LNCaP clone FGC (cell line): Measurements from ENCODE around the gene XKR8.

Source experiments
- DNase-seq: peaks from one replicate; pipeline ENCODE4 v3.0.0-alpha.2; 2011; ENCODE audit warnings: low read depth
- H3K4me3 ChIP-seq: 2 replicates; pipeline ENCODE4 v1.5.1; 2011; ENCODE audit warnings: mild to moderate bottlenecking, low read depth, low read length, control low read depth
- TF ChIP-seq, protein P1 (sequence below): IDR thresholded peaks from 2 replicates; pipeline ENCODE4 v1.5.1; 2012; ENCODE audit warnings: mild to moderate bottlenecking; ENCODE audit not compliant: control insufficient read depth, insufficient read depth; ENCODE audit errors: extremely low read depth

The XKR8 gene

DNA sequence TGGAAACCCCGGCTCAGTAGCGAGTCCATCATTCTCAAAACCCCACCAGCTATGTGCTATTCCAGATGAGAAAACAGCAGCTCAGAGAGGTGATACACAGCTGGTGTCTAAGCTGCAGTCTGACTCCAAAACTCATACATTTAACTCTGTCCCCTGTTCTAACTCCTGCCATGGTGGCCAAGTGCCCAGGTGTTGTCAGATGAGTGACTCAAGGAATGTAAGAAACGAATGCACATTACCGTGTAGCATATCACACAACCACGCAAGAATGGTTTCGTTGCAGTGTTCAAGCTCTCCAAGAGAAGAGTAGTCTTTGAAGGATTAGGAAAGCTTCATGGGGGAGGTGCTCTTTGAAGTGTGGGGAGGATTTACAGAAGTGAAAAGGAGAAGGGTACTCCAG lies 4.7 kb upstream of the XKR8 start:
- no peak for DNase-seq
- no peak overlapping the region for H3K4me3 ChIP-seq
- TF ChIP-seq, protein P1, sequence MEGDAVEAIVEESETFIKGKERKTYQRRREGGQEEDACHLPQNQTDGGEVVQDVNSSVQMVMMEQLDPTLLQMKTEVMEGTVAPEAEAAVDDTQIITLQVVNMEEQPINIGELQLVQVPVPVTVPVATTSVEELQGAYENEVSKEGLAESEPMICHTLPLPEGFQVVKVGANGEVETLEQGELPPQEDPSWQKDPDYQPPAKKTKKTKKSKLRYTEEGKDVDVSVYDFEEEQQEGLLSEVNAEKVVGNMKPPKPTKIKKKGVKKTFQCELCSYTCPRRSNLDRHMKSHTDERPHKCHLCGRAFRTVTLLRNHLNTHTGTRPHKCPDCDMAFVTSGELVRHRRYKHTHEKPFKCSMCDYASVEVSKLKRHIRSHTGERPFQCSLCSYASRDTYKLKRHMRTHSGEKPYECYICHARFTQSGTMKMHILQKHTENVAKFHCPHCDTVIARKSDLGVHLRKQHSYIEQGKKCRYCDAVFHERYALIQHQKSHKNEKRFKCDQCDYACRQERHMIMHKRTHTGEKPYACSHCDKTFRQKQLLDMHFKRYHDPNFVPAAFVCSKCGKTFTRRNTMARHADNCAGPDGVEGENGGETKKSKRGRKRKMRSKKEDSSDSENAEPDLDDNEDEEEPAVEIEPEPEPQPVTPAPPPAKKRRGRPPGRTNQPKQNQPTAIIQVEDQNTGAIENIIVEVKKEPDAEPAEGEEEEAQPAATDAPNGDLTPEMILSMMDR = no peak

DNA sequence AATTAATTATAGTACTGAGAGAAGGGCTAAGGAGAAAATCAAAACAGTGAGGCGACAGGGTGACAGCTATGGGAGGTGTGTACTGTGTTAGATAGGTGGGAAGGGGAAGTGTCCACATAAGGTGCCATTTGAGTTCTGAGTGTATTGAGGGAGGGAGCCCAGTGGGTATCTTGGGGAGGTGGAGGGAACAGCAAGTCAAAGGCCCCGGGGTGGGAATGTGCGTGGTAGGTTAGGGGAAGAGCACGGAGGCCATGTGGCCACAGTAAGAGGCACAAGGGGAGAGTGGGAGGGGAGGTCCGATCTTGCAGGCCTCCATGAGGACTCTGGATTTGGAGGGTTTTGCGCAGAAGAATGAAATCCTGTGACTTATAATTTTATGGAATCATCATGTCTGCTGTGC lies 3.0 kb upstream of the XKR8 start:
- TF ChIP-seq, protein P1 = no peak
- DNase-seq = no peak
- no peak overlapping the region for H3K4me3 ChIP-seq

DNA sequence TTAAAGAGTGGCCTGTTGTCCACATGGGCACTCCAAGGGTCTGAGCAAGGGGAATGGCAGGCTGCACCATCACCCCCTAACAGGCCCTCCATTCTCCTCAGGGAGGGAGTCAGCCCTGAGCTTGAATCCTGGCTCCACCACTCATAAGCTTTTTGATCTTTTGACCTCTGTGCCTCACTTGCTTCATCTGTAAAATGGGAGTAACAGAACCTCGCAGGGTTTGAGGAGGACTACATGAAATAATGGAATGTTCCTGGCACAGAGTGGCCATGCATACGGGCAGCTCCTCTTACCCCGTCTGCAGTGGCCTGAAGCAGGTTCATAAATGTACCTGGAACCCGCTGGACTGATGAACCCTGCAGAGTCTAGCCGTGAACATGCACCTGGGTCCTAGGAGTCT lies 2.1 kb upstream of the XKR8 start:
- no peak for DNase-seq
- TF ChIP-seq, protein P1 = no peak
- H3K4me3 ChIP-seq = no peak overlapping the region

DNA sequence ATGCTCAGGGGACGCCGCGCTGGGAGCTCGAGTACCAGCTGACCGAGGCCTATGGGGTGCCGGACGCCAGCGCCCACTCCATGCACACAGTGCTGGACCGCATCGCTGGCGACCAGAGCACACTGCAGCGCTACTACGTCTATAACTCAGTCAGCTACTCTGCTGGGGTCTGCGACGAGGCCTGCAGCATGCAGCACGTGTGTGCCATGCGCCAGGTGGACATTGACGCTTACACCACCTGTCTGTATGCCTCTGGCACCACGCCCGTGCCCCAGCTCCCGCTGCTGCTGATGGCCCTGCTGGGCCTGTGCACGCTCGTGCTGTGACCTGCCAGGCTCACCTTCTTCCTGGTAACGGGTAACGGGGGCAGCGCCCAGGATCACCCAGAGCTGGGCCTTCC lies 1.3 kb upstream of the XKR8 start:
- no peak for DNase-seq
- no peak overlapping the region for H3K4me3 ChIP-seq
- TF ChIP-seq, protein P1 = no peak

DNA sequence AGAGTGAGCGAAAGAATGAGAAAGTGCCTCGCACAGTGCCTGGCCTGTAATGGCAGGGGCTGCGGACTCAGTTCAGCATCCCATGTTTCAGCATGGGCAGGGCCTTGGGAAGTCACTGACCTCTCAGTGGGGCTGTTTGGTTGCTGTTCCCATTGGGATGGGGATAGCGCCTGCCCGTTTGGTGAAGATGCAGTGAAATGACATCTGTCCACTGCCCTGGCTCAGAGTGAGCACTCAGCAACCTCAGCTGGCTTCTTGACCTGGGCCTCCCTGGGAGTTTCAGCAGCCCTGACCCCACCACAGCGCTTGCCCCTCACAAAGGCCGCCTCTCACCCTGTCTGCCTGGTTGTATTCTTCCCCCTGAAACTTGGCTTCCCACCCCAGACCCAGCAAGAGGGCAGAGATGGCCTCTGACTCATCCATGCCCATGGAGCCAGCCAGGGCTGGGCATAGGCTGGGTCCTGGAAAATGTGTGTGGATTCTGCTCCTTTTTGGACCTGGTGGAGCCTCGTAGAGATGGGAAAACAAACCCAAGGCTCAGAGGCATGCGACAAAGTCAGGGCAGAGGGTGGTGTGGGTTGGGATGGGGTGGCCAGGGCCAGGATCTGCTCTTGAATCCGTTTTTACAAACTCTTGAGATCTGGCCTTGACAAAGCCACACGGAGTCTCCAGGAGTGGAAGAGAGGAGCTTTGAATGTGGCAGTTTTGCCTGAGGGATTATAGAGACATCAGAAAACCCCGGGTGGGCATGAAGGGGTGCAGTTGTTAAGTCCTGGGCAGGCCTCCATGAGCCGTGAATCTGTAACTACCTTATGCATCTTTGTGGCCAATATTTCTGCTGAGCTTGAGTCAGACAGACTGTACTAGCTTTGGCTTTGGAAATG lies 1.2 kb downstream of the XKR8 start:
- no peak for DNase-seq
- H3K4me3 ChIP-seq = peak overlapping the region; percentile 82
- TF ChIP-seq, protein P1 = no peak

DNA sequence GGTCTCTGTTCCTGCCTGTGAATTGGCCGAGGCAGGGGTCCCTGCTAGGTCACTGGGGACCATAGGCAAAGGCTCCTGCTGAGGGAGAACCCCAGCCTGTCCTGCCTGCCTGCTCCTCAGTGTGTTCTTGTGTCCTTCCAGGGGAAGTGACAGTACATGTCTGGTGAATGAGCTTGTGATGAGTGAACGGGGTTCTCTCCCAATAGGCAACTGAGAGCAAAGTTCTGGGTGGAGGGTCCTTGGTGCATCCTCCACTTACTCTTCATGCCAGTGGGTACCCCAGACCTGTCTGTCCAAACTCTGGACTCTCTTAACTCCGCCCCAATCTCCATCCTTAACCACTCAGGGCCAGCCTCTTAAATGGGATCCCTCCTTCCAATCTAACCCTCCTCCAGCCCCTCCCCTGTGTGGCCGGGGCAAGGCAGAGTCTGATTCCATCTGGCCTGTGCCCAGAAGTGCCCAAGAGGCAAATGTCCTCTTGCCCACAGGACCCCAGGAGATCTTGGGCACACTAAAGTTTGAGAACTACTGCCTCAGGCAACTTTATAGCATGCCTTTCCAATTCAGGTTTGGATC lies 2.0 kb downstream of the XKR8 start:
- DNase-seq = no peak
- TF ChIP-seq, protein P1 = no peak
- H3K4me3 ChIP-seq = no peak overlapping the region
